Measurements from ENCODE around the gene AHCTF1. TPM values are rescaled to one million over a fixed set of nuclear protein-coding genes. Genes with fewer than 3 reads are reported as not detected.

Gene AHCTF1
- total and polyA plus RNA-seq, 2 donors (not counting 3 experiments of a cell fraction or from before 2014, with no cell fraction given): 5.5 to 32.1 TPM

- intact Hi-C loops (cut with micrococcal nuclease): no loop called here
These were observed 19.7 kb upstream of the AHCTF1 start for GRCh38 chr1:246951413-246951812.

More at GRCh38 chr1:246951413-246951812, 19.7 kb upstream of the AHCTF1 start:
- Histone ChIP-seq H3K9me1 (replicated peaks; ENCODE audit: control insufficient read depth, extremely low read depth, insufficient read depth, low read length) (no peaks in the 10 kb centered on the region), H4K20me1 (replicated peaks; ENCODE audit: control insufficient read depth, extremely low read depth, insufficient read depth, low read length) (no peaks in the 10 kb centered on the region), H3K9me3 (replicated peaks; ENCODE audit: control insufficient read depth, insufficient read depth, low read length) (no peaks in the 10 kb centered on the region), H3K4me2 (ENCODE audit: insufficient read depth, low read length) (no peak overlapping the region), H3K27ac (ENCODE audit: insufficient read depth, low read depth, low read length) (no peak overlapping the region), H3K9ac (replicated peaks; ENCODE audit: extremely low read depth, insufficient read depth, low read length) (no peak overlapping the region), H3K79me2 (ENCODE audit: control insufficient read depth, insufficient read depth, low read length) (no peaks in the 10 kb centered on the region), H2AFZ (ENCODE audit: low read depth, low read length) (no peak overlapping the region), H3K4me3 (replicated peaks in 1 of 3; ENCODE audit: insufficient read depth in 1 of 3, low read depth in 1 of 3, low read length in 3 of 3) (no peak overlapping the region), H3K36me3 (ENCODE audit: control insufficient read depth in 2 of 2, extremely low read depth in 1 of 2, insufficient read depth in 2 of 2, low read length in 2 of 2) (no peaks in the 10 kb centered on the region), H3K4me1 (ENCODE audit: control insufficient read depth, extremely low read depth, insufficient read depth, low read length) (peaks cover 6% of the 10 kb centered on the region), H3K27me3 (ENCODE audit: control insufficient read depth in 2 of 2, insufficient read depth in 2 of 2, low read length in 2 of 2) (no peaks in the 10 kb centered on the region)
- BruUV-seq (replicated peaks): no TSS peak
- TF ChIP-seq MAX (IDR thresholded peaks at IDR 0.05; ENCODE audit: insufficient read depth, insufficient read length) (no peak), POLR2AphosphoS5 (IDR thresholded peaks at IDR 0.05; ENCODE audit: insufficient read depth, low read depth, low read length) (no peak), MYC (IDR thresholded peaks at IDR 0.05; ENCODE audit: low read depth, low read length) (no peak), JUN (IDR thresholded peaks at IDR 0.05; ENCODE audit: borderline replicate concordance, insufficient read depth, insufficient read length, low read depth) (no peak), POLR2A (IDR thresholded peaks at IDR 0.05; ENCODE audit: low read depth, low read length) (no peak), CTCF (IDR thresholded peaks at IDR 0.05; ENCODE audit: extremely low read depth in 1 of 2, insufficient read depth in 1 of 2, low read depth in 1 of 2, low read length in 2 of 2) (no peak), EZH2 (IDR thresholded peaks at IDR 0.05; ENCODE audit: borderline replicate concordance, low read depth, low read length, severe bottlenecking) (no peak), FOS (IDR thresholded peaks at IDR 0.05; ENCODE audit: borderline replicate concordance, insufficient read depth, low read length) (no peak), GATA2 (IDR thresholded peaks at IDR 0.05; ENCODE audit: insufficient read depth, insufficient read length, low read depth, low read length) (no peak)
- dilution Hi-C loops (cut with MboI; ENCODE audit: extremely low pct_ligation_motif_present, low sequenced_read_pairs): no loop called here
- FAIRE-seq: no peak
- CTCF ChIA-PET: no interaction called here
- no peak for DNase-seq (ENCODE audit: low read depth, low spot score)
- POLR2A ChIA-PET: no interaction called here

Measured in endothelial cell of umbilical vein (primary cell).